HS-27A (cell line): ENCODE data around the gene CDH26.

Experiments
- DNase-seq: peaks from one replicate; pipeline ENCODE4 v3.0.0-alpha.2; 2012; ENCODE audit warnings: low read depth, missing footprints

The CDH26 gene

GRCh38 chr20:59958123-59958522 is at the start of gene CDH26:
Gene CDH26, plus strand, starts transcription at chr20:59958423. Its CDS starts 304 bp downstream, at chr20:59958727.
- no peak for DNase-seq

GRCh38 chr20:59908855-59909254 is 49.4 kb upstream of the CDH26 start:
- DNase-seq: no peak

GRCh38 chr20:59911041-59911440 is 47.2 kb upstream of the CDH26 start:
- no peak for DNase-seq

- DNase-seq: no peak
Measured at GRCh38 chr20:59912609-59913008, 45.6 kb upstream of the CDH26 start.

- DNase-seq: no peak
Measured at GRCh38 chr20:59920944-59921343, 37.3 kb upstream of the CDH26 start.

- no peak for DNase-seq
Measured at GRCh38 chr20:59923514-59923913, 34.7 kb upstream of the CDH26 start.

- no peak for DNase-seq
Measured at GRCh38 chr20:59925359-59925758, 32.9 kb upstream of the CDH26 start.

- no peak for DNase-seq
Measured at GRCh38 chr20:59925899-59926298, 32.3 kb upstream of the CDH26 start.

- DNase-seq: no peak
Measured at GRCh38 chr20:59931511-59932312, 26.5 kb upstream of the CDH26 start.

GRCh38 chr20:59932616-59933295 is 25.5 kb upstream of the CDH26 start:
- no peak for DNase-seq

- DNase-seq: no peak
Measured at GRCh38 chr20:59933296-59933848, 24.9 kb upstream of the CDH26 start, which contains the start of gene SYCP2. Gene SYCP2, minus strand, starts transcription at chr20:59933637. Its CDS starts 11,224 bp downstream, at chr20:59922413.

- no peak for DNase-seq
Measured at GRCh38 chr20:59933849-59934585, 24.2 kb upstream of the CDH26 start.

GRCh38 chr20:59935457-59936185 is 22.6 kb upstream of the CDH26 start:
- no peak for DNase-seq

- DNase-seq: no peak
Measured at GRCh38 chr20:59936409-59936808, 21.8 kb upstream of the CDH26 start.

GRCh38 chr20:59937150-59937549 is 21.1 kb upstream of the CDH26 start:
- no peak for DNase-seq

GRCh38 chr20:59938221-59938620 is 20.0 kb upstream of the CDH26 start:
- no peak for DNase-seq

GRCh38 chr20:59938696-59939051 is 19.5 kb upstream of the CDH26 start:
- DNase-seq: no peak

GRCh38 chr20:59939052-59939878 is 19.0 kb upstream of the CDH26 start:
- DNase-seq: no peak

GRCh38 chr20:59939879-59940128 is 18.4 kb upstream of the CDH26 start:
- no peak for DNase-seq

- DNase-seq: peak; percentile 85
Measured at GRCh38 chr20:59940129-59940955, 17.9 kb upstream of the CDH26 start, which contains the start of the genes FAM217B and PPP1R3D. Gene FAM217B, plus strand, starts transcription at chr20:59940389. Its CDS starts 3,555 bp downstream, at chr20:59943944. Gene PPP1R3D, minus strand, starts transcription at chr20:59940305. Its CDS starts 374 bp downstream, at chr20:59939931.
